Measurements from ENCODE around the gene MCM10.

GRCh38 chr10:13219685-13220670, 58.6 kb downstream of the MCM10 start:
- TF ChIP-seq POLR2A (IDR thresholded peaks at IDR 0.05): no peak
- TF ChIP-seq CTCF (IDR thresholded peaks at IDR 0.05): peak in 1 of 4 experiments; percentile 7
- no peak for TF ChIP-seq POLR2AphosphoS5 (IDR thresholded peaks at IDR 0.05)
